ENCODE data around the gene TCHP.

- TF ChIP-seq CTCF (IDR thresholded peaks at IDR 0.05) (no peak), POLR2A (IDR thresholded peaks at IDR 0.05) (no peak)
Observed at GRCh38 chr12:109948368-109948767, 48.3 kb downstream of the TCHP start.
